Spleen (tissue), 7 donors: ENCODE measurements around the gene ZNF467.

Experiments
- POLR2AphosphoS5 ChIP-seq, 3 donors: sonication (generic); formaldehyde crosslinking; IDR thresholded peaks; one replicate each; pipeline ENCODE4 v1.5.1; 2017; ENCODE audit warnings: antibody characterized with exemption in 3 of 3
- TF ChIP-seq, protein P1 (sequence below), 11 experiments: fragments of 200-600 bp in 7 of 11; fragments of 450-650 bp in 4 of 11; sonication (generic) in 4 of 11; IDR thresholded peaks in 8 of 11; conservative IDR thresholded peaks in 3 of 11; 1 replicate in 7 of 11; 2 replicates in 4 of 11; pipeline versions ENCODE4 v1.4.0 to v1.8.0; 2016 to 2021; ENCODE audit warnings: antibody characterized with exemption in 11 of 11, inconsistent platforms in 4 of 11, mild to moderate bottlenecking in 1 of 11
- donor health status: DM: no; HTN: no; CAD: no; lungs with moderate emphysema.
- donor health status: DM: no; HTN: no; CAD: no.
- donor health status: DM: no; HTN: no; CAD: no.

DNA sequence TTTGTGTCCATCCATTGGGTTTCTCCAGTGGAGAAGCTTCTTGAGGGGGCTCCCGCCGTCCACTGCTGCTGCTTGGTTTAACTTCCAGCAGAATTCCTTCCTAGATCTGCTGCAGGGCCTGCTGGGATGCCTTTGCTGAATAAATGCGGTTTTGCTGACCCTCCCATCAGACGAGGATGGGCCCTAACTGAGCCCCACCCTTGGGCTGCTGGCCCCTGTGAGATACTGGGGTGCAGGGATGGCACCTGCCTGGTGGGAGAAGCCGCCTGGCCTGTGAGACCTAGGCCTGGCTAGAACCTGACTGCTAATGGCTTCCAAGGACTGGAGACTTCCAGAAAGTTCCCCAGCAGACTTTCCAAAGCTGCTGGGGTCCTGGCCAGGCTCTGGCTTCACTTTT, 43.8 kb downstream of the ZNF467 start:
- TF ChIP-seq, protein P1, sequence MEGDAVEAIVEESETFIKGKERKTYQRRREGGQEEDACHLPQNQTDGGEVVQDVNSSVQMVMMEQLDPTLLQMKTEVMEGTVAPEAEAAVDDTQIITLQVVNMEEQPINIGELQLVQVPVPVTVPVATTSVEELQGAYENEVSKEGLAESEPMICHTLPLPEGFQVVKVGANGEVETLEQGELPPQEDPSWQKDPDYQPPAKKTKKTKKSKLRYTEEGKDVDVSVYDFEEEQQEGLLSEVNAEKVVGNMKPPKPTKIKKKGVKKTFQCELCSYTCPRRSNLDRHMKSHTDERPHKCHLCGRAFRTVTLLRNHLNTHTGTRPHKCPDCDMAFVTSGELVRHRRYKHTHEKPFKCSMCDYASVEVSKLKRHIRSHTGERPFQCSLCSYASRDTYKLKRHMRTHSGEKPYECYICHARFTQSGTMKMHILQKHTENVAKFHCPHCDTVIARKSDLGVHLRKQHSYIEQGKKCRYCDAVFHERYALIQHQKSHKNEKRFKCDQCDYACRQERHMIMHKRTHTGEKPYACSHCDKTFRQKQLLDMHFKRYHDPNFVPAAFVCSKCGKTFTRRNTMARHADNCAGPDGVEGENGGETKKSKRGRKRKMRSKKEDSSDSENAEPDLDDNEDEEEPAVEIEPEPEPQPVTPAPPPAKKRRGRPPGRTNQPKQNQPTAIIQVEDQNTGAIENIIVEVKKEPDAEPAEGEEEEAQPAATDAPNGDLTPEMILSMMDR (IDR thresholded peaks at IDR 0.05 in 8 of 11, conservative IDR thresholded peaks at IDR 0.05 in 3 of 11): no peak
- TF ChIP-seq POLR2AphosphoS5 (IDR thresholded peaks at IDR 0.05): no peak
